Measurements from ENCODE around the gene CBARP.

DNA sequence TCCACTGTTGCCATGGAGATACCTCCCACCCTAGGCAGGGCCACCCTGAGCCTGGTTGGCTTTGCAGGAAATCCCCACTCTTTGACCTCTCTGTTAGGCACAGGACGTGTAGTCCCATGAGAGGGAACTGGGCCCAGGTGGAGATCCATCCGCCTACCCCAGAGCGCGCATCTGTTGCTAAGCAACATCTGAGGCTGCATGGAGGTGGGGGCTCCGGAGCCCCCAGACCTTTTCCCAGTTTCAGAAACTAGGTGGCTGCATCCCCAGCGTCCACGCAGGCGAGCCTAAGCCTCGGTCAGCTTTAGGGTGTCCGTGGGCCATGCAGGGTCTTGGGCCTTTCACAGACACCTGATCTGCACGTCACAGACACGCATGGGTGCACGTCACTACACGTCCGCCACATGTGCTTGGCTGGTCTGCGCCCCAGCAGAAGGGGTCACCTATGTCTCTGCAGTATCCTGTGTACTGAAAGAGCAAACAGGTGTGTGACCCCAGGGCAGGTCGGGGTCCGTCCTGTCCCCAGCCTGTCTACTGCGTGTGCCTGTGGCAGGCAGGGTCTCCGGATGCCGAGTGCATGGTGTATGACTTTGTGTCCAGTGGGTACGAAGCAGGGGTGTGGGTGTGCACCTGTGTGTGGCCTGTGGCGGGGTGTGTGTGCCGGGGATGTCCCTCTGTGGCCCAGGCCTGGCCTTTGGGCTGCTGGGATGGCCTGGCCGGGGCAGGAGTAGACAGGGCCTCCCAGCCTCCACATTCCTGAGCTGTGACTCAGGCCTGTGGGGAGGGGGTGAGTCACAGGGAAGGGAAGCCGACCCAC lies 27.2 kb upstream of the CBARP start:
- TF ChIP-seq, protein P1, sequence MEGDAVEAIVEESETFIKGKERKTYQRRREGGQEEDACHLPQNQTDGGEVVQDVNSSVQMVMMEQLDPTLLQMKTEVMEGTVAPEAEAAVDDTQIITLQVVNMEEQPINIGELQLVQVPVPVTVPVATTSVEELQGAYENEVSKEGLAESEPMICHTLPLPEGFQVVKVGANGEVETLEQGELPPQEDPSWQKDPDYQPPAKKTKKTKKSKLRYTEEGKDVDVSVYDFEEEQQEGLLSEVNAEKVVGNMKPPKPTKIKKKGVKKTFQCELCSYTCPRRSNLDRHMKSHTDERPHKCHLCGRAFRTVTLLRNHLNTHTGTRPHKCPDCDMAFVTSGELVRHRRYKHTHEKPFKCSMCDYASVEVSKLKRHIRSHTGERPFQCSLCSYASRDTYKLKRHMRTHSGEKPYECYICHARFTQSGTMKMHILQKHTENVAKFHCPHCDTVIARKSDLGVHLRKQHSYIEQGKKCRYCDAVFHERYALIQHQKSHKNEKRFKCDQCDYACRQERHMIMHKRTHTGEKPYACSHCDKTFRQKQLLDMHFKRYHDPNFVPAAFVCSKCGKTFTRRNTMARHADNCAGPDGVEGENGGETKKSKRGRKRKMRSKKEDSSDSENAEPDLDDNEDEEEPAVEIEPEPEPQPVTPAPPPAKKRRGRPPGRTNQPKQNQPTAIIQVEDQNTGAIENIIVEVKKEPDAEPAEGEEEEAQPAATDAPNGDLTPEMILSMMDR (IDR thresholded peaks at IDR 0.05; ENCODE audit: low read depth, low read length), result no peak
- TF ChIP-seq EZH2phosphoT487 (IDR thresholded peaks at IDR 0.05; ENCODE audit: low read depth), result no peak
